Measurements from ENCODE around the gene ATIC. TPM values are rescaled to one million over a fixed set of nuclear protein-coding genes. Genes with fewer than 3 reads are reported as not detected.

The ATIC gene
- total RNA-seq, 1 experiment from 2014 or later, result 173 TPM

- no peak for TF ChIP-seq EZH2phosphoT487 (IDR thresholded peaks at IDR 0.05; ENCODE audit: borderline replicate concordance)
- no peak for TF ChIP-seq ELF1 (IDR thresholded peaks at IDR 0.05; ENCODE audit: borderline replicate concordance, low read depth)
- no peak for TF ChIP-seq ZNF274 (IDR thresholded peaks at IDR 0.05; ENCODE audit: low read depth, low read length)
Observed at GRCh38 chr2:215376103-215376780, 64.4 kb downstream of the ATIC start (continued).

GRCh38 chr2:215377283-215377682, 65.4 kb downstream of the ATIC start:
- Histone ChIP-seq H3K9me2 (ENCODE audit: insufficient read depth) (no peaks in the 10 kb centered on the region), H3K9me3 (ENCODE audit: control insufficient read depth in 1 of 2, insufficient read depth in 1 of 2, low read depth in 1 of 2, low read length in 2 of 2) (no peaks in the 10 kb centered on the region), H3K4me2 (ENCODE audit: low read length) (no peak overlapping the region), H3K4me3 (replicated peaks in 1 of 2; ENCODE audit: low read depth in 1 of 2, low read length in 2 of 2) (no peak overlapping the region), H2AFZ (ENCODE audit: low read depth, low read length, poor library complexity, severe bottlenecking) (no peak overlapping the region), H3K79me2 (ENCODE audit: insufficient read depth, low read length) (no peaks in the 10 kb centered on the region), H3K9ac (ENCODE audit: low read length) (no peak overlapping the region), H3K27ac (ENCODE audit: low read depth, low read length) (no peak overlapping the region), H3K4me1 (ENCODE audit: control insufficient read depth in 1 of 2, insufficient read depth in 2 of 2, low read length in 2 of 2) (no peaks in the 10 kb centered on the region), H4K20me1 (ENCODE audit: insufficient read depth) (no peaks in the 10 kb centered on the region), H3K36me3 (ENCODE audit: control insufficient read depth in 1 of 2, insufficient read depth in 2 of 2, low read length in 2 of 2) (no peaks in the 10 kb centered on the region), H3K27me3 (ENCODE audit: insufficient read depth, low read length) (no peaks in the 10 kb centered on the region)
- CTCF ChIA-PET, result no interaction called here
- POLR2A ChIA-PET, result no interaction called here
- RAD21 ChIA-PET (ENCODE audit: low non-redundant PET in 1 of 2, low total read pairs in 2 of 2, uncharacterized antibody in 2 of 2, unreplicated experiment in 2 of 2), result no interaction called here
- no TSS peak for BruUV-seq (replicated peaks)
- intact Hi-C loops (cut with micrococcal nuclease), result no loop called here
- DNase-seq (ENCODE audit: low read depth, low spot score) (no peak), ATAC-seq (no peak)
- TF ChIP-seq EZH2 (IDR thresholded peaks at IDR 0.05), result no peak

- ATAC-seq (no peak), DNase-seq (ENCODE audit: low read depth, low spot score) (no peak)
- Histone ChIP-seq H4K20me1 (ENCODE audit: insufficient read depth) (no peaks in the 10 kb centered on the region), H3K79me2 (ENCODE audit: insufficient read depth, low read length) (no peaks in the 10 kb centered on the region), H3K4me1 (ENCODE audit: control insufficient read depth in 1 of 2, insufficient read depth in 2 of 2, low read length in 2 of 2) (no peaks in the 10 kb centered on the region), H3K36me3 (ENCODE audit: control insufficient read depth in 1 of 2, insufficient read depth in 2 of 2, low read length in 2 of 2) (no peaks in the 10 kb centered on the region), H2AFZ (ENCODE audit: low read depth, low read length, poor library complexity, severe bottlenecking) (no peak overlapping the region), H3K9me2 (ENCODE audit: insufficient read depth) (no peaks in the 10 kb centered on the region), H3K4me3 (replicated peaks in 1 of 2; ENCODE audit: low read depth in 1 of 2, low read length in 2 of 2) (no peak overlapping the region), H3K9ac (ENCODE audit: low read length) (no peak overlapping the region), H3K4me2 (ENCODE audit: low read length) (no peak overlapping the region), H3K9me3 (ENCODE audit: control insufficient read depth in 1 of 2, insufficient read depth in 1 of 2, low read depth in 1 of 2, low read length in 2 of 2) (no peaks in the 10 kb centered on the region), H3K27me3 (ENCODE audit: insufficient read depth, low read length) (no peaks in the 10 kb centered on the region), H3K27ac (ENCODE audit: low read depth, low read length) (no peak overlapping the region)
- intact Hi-C loops (cut with micrococcal nuclease), result no loop called here
- CTCF ChIA-PET, result no interaction called here
- BruUV-seq (replicated peaks), result no TSS peak
- TF ChIP-seq POLR2AphosphoS5 (IDR thresholded peaks at IDR 0.05; ENCODE audit: low read depth, low read length) (no peak), TCF7L2 (IDR thresholded peaks at IDR 0.05; ENCODE audit: borderline replicate concordance, extremely low read depth, insufficient read depth, insufficient read length) (no peak), CBX3 (IDR thresholded peaks at IDR 0.05; ENCODE audit: low read depth) (no peak), SRF (IDR thresholded peaks at IDR 0.05; ENCODE audit: low read depth) (no peak), RAD21 (IDR thresholded peaks at IDR 0.05; ENCODE audit: low read depth) (no peak), REST (IDR thresholded peaks at IDR 0.05; ENCODE audit: low read depth) (no peak)
- POLR2A ChIA-PET, result no interaction called here
- RAD21 ChIA-PET (ENCODE audit: low non-redundant PET in 1 of 2, low total read pairs in 2 of 2, uncharacterized antibody in 2 of 2, unreplicated experiment in 2 of 2), result no interaction called here
Observed at GRCh38 chr2:215378045-215378444, 66.2 kb downstream of the ATIC start.

Measured in HCT116 (cell line).